Measurements from ENCODE around the gene RAB11FIP2. TPM values are rescaled to one million over a fixed set of nuclear protein-coding genes. Genes with fewer than 3 reads are reported as not detected.

Gene RAB11FIP2
- total and polyA plus RNA-seq, 2 experiments from 2014 or later, result 9.0 to 13.0 TPM

DNA sequence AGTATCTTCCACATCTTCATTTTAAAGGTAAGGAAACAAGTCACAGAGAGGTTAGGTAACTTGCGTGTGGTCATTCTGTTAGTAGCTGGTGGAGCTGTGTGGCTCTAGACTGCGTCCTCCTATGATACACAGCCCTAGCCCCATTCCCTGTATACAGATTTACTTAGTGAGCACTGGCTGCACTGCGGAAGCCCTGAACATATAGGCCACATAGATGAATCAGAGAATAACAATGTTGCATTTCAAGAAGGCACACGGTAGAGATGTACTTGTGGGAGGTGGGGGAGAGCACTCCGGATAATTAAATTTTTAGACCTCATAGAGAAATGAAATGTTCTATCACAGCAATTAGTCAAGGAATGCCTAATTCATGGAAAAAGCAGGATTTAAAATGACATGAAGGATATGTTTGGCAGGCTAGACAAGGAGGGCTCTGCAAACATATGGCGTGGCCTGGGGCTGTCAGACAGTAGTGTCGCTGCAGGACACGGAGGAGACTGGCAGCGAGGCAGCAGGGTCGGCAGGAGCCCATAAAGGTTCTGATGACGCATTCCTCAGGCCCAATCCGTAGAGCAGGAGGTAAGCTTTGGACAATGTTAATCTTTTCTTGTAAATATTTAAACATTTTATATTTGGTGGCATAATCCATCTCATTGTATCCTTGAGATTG is 29.5 kb downstream of the RAB11FIP2 start:
- Histone ChIP-seq H3F3A (ENCODE audit: insufficient read depth) (no peaks in the 10 kb centered on the region), H3K79me2 (ENCODE audit: insufficient read depth) (no peaks in the 10 kb centered on the region), H3K4me1 (ENCODE audit: insufficient read depth) (no peaks in the 10 kb centered on the region), H2AFZ (no peak overlapping the region), H3K27ac (no peak overlapping the region), H3K4me3 (no peak overlapping the region), H3K9ac (no peak overlapping the region), H4K20me1 (ENCODE audit: insufficient read depth) (no peaks in the 10 kb centered on the region), H3K4me2 (ENCODE audit: unreplicated experiment) (no peak overlapping the region), H3K9me2 (ENCODE audit: insufficient read depth) (no peaks in the 10 kb centered on the region), H3K27me3 (replicated peaks; ENCODE audit: insufficient read depth) (no peaks in the 10 kb centered on the region), H3K9me3 (ENCODE audit: low read depth) (no peaks in the 10 kb centered on the region), H3K36me3 (ENCODE audit: low read depth) (0 out of 2 replicates have a peak, but pooled peaks cover 7% of the 10 kb centered on the region)
- 96% methylated on average over 12 of the region's 12 CpGs for WGBS, 2 experiments (ENCODE audit: low coverage in 1 of 2, low lambda C conversion rate in 2 of 2, missing lambda C conversion rate in 2 of 2)
- TF ChIP-seq EZH2 (IDR thresholded peaks at IDR 0.05; ENCODE audit: insufficient read depth, poor library complexity, severe bottlenecking) (no peak), EZH2phosphoT487 (IDR thresholded peaks at IDR 0.05; ENCODE audit: insufficient read depth, low read depth) (no peak)
- no peak for DNase-seq
- in situ Hi-C loops (cut with MboI), result no loop called here

DNA sequence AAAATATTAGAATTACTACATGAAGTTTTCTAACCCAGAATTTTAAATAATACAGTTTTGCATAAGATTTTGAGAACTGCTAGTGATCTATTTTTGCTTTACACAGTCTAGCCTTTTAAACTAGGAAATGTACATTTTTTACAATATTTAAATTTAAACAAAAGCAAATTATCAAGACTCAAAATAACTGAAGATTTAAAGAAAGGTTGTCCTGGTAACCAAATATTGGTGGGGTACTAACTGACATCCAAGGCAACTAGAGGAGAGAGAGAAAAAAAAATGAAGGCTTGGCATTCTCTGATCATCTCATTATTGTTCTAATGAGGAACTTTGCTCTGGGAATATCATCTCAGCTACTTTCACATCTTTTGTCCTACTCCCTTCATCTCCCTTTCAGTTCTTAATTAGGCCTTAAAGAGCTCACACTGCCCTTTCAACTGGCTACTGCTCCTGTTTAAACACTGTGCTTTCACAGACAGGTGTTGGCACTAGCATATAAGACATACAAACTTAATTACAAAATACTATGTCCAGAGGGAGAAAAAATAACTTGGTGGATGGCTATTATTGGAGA is 33.7 kb downstream of the RAB11FIP2 start:
- H2AFZ ChIP-seq, result no peak overlapping the region
- no peaks in the 10 kb centered on the region for H3K9me2 ChIP-seq (ENCODE audit: insufficient read depth)
- TF ChIP-seq EZH2 (IDR thresholded peaks at IDR 0.05; ENCODE audit: insufficient read depth, poor library complexity, severe bottlenecking) (no peak), EZH2phosphoT487 (IDR thresholded peaks at IDR 0.05; ENCODE audit: insufficient read depth, low read depth) (no peak)
- H3K4me2 ChIP-seq (ENCODE audit: unreplicated experiment), result no peak overlapping the region
- H3K27me3 ChIP-seq (replicated peaks; ENCODE audit: insufficient read depth), result no peaks in the 10 kb centered on the region
- no peak overlapping the region for H3K4me3 ChIP-seq
- H3K9ac ChIP-seq, result no peak overlapping the region
- no peaks in the 10 kb centered on the region for H3F3A ChIP-seq (ENCODE audit: insufficient read depth)
- H4K20me1 ChIP-seq (ENCODE audit: insufficient read depth), result no peaks in the 10 kb centered on the region
- H3K9me3 ChIP-seq (ENCODE audit: low read depth), result no peaks in the 10 kb centered on the region
- H3K79me2 ChIP-seq (ENCODE audit: insufficient read depth), result no peaks in the 10 kb centered on the region
- H3K4me1 ChIP-seq (ENCODE audit: insufficient read depth), result no peaks in the 10 kb centered on the region
- in situ Hi-C loops (cut with MboI), result no loop called here
- no peak for DNase-seq
- H3K36me3 ChIP-seq (ENCODE audit: low read depth), result peaks cover 13% of the 10 kb centered on the region; the same call in 1 of the 2 replicates
- H3K27ac ChIP-seq, result no peak overlapping the region

DNA sequence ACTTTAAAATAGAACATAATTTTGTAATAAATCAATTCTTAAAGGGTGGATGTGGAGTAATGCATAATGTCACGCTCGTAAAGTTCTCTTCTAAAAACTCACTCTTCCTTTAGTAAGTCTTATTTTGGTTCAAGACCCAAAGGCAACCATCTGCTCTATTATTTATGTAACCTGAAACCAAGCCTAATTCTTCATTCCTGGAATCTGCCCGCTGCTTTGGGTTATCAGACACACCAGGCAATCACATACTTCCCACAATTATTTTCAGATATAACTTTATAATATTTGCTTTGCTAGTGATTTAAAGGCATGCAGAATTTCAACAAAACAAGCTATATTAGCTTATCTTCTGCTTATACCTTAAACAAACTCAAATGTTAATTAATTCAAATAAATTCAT is 39.0 kb downstream of the RAB11FIP2 start:
- H3K9me3 ChIP-seq (ENCODE audit: low read depth), result no peaks in the 10 kb centered on the region

DNA sequence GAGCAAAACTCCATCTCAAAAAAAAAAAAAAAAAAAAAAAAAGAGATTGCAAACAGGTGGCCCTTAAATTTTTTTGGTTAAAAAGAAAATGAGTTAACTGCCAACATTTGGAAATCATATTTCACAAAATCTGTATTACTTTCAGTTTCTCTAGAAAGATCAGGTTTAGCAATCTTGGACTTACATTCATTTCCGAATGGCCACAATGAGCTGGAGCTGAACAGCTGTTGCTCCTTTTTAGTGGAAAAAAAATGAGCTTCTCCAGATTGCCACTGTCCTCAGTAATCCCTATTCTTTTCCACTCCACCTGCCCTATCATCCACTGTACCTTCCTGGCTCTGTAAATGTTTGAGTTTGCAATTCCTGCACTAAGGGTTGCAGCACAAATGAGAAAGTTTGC is 43.6 kb downstream of the RAB11FIP2 start:
- WGBS, 2 experiments (ENCODE audit: low coverage in 1 of 2, low lambda C conversion rate in 2 of 2, missing lambda C conversion rate in 2 of 2), result 69 to 87% methylated on average over 1 of the region's 1 CpG
- H3K9me2 ChIP-seq (ENCODE audit: insufficient read depth), result peaks cover 2% of the 10 kb centered on the region; the same call in 1 of the 2 replicates

More for the DNA sequence above, 39.0 kb downstream of the RAB11FIP2 start:
- no peaks in the 10 kb centered on the region for H3K9me2 ChIP-seq (ENCODE audit: insufficient read depth)
- no peak overlapping the region for H3K4me2 ChIP-seq (ENCODE audit: unreplicated experiment)
- TF ChIP-seq EZH2 (IDR thresholded peaks at IDR 0.05; ENCODE audit: insufficient read depth, poor library complexity, severe bottlenecking), result no peak
- TF ChIP-seq EZH2phosphoT487 (IDR thresholded peaks at IDR 0.05; ENCODE audit: insufficient read depth, low read depth), result no peak
- no peaks in the 10 kb centered on the region for H3K4me1 ChIP-seq (ENCODE audit: insufficient read depth)
- H3F3A ChIP-seq (ENCODE audit: insufficient read depth), result no peaks in the 10 kb centered on the region
- no peak overlapping the region for H3K4me3 ChIP-seq
- no peaks in the 10 kb centered on the region for H3K27me3 ChIP-seq (replicated peaks; ENCODE audit: insufficient read depth)
- H3K27ac ChIP-seq, result no peak overlapping the region
- H2AFZ ChIP-seq, result no peak overlapping the region
- no peak overlapping the region for H3K9ac ChIP-seq
- peaks cover 9% of the 10 kb centered on the region; the same call in 1 of the 2 replicates for H3K36me3 ChIP-seq (ENCODE audit: low read depth)
- WGBS, 2 experiments (ENCODE audit: low coverage in 1 of 2, low lambda C conversion rate in 2 of 2, missing lambda C conversion rate in 2 of 2), result 97 to 98% methylated on average over 3 of the region's 3 CpGs
- DNase-seq, result no peak
- no peaks in the 10 kb centered on the region for H4K20me1 ChIP-seq (ENCODE audit: insufficient read depth)
- H3K79me2 ChIP-seq (ENCODE audit: insufficient read depth), result no peaks in the 10 kb centered on the region
- in situ Hi-C loops (cut with MboI), result no loop called here

More for the DNA sequence above, 43.6 kb downstream of the RAB11FIP2 start:
- Histone ChIP-seq H3K4me1 (ENCODE audit: insufficient read depth) (no peaks in the 10 kb centered on the region), H4K20me1 (ENCODE audit: insufficient read depth) (no peaks in the 10 kb centered on the region), H3K27me3 (replicated peaks; ENCODE audit: insufficient read depth) (no peaks in the 10 kb centered on the region), H3K9me3 (ENCODE audit: low read depth) (no peaks in the 10 kb centered on the region), H3F3A (ENCODE audit: insufficient read depth) (no peaks in the 10 kb centered on the region), H3K27ac (no peak overlapping the region), H3K79me2 (ENCODE audit: insufficient read depth) (no peaks in the 10 kb centered on the region), H3K4me2 (ENCODE audit: unreplicated experiment) (no peak overlapping the region), H2AFZ (no peak overlapping the region), H3K4me3 (no peak overlapping the region), H3K9ac (no peak overlapping the region), H3K36me3 (ENCODE audit: low read depth) (0 out of 2 replicates have a peak, but pooled peaks cover 3% of the 10 kb centered on the region)
- DNase-seq, result no peak
- in situ Hi-C loops (cut with MboI), result no loop called here
- TF ChIP-seq EZH2 (IDR thresholded peaks at IDR 0.05; ENCODE audit: insufficient read depth, poor library complexity, severe bottlenecking), result no peak

All from GM23248 (cell line).